Endodermal cell (in vitro differentiated cells): ENCODE measurements around the gene CCDC183. TPM values are rescaled to one million over a fixed set of nuclear protein-coding genes. Genes with fewer than 3 reads are reported as not detected.
"Not testable (repeated sequence)": the region's sequence is repeated elsewhere in the genome, so short reads cannot be mapped to it uniquely, and the experiment has no call there.

Source experiments
- DNase-seq: peaks from one replicate; pipeline ENCODE4 v3.0.0-alpha.2; 2017
- H3K27ac ChIP-seq: 2 replicates; pipeline ENCODE4 v1.5.1; 2013; ENCODE audit warnings: mild to moderate bottlenecking, low read depth, low read length, moderate library complexity
- H3K27me3 ChIP-seq: 2 replicates; pipeline ENCODE4 v1.6.1; 2013; ENCODE audit warnings: mild to moderate bottlenecking, low read length, moderate library complexity; ENCODE audit not compliant: insufficient read depth, control insufficient read depth, poor library complexity, severe bottlenecking
- H3K36me3 ChIP-seq: 2 replicates; pipeline ENCODE4 v1.7.0; 2013; ENCODE audit warnings: mild to moderate bottlenecking, low read length, moderate library complexity; ENCODE audit not compliant: control insufficient read depth, insufficient read depth
- H3K4me1 ChIP-seq: one replicate; pipeline ENCODE4 v1.7.0; 2013; ENCODE audit warnings: low read length; ENCODE audit not compliant: control insufficient read depth, insufficient read depth
- H3K4me3 ChIP-seq: 2 replicates; pipeline ENCODE4 v1.5.1; 2013; ENCODE audit warnings: mild to moderate bottlenecking, low read length, moderate library complexity
- H3K9ac ChIP-seq: 2 replicates; pipeline ENCODE4 v1.6.1; 2013; ENCODE audit warnings: mild to moderate bottlenecking, low read length, moderate library complexity; ENCODE audit not compliant: poor library complexity, severe bottlenecking; ENCODE audit errors: extremely low read depth
- H3K9me3 ChIP-seq: 2 replicates; pipeline ENCODE4 v1.6.1; 2013; ENCODE audit warnings: mild to moderate bottlenecking, low read length, moderate library complexity; ENCODE audit not compliant: control insufficient read depth
- H3K27ac Mint-ChIP-seq: 2 replicates; pipeline ENCODE4 v1.8.0; 2020; ENCODE audit warnings: mixed read lengths
- H3K27me3 Mint-ChIP-seq: 2 replicates; pipeline ENCODE4 v1.8.0; 2021; ENCODE audit warnings: mild to moderate bottlenecking, mixed read lengths; ENCODE audit not compliant: insufficient read depth
- H3K36me3 Mint-ChIP-seq: 2 replicates; pipeline ENCODE4 v1.8.0; 2020; ENCODE audit warnings: low read depth, mixed read lengths
- H3K4me1 Mint-ChIP-seq: 2 replicates; pipeline ENCODE4 v1.8.0; 2020; ENCODE audit warnings: mixed read lengths
- H3K4me3 Mint-ChIP-seq: 2 replicates; pipeline ENCODE4 v1.8.0; 2020; ENCODE audit warnings: mild to moderate bottlenecking, moderate library complexity, mixed read lengths
- H3K9me3 Mint-ChIP-seq: 2 replicates; pipeline ENCODE4 v1.8.0; 2020; ENCODE audit warnings: mild to moderate bottlenecking, mixed read lengths
- CTCF ChIP-seq: fragments of 200-600 bp; sonication (generic); conservative IDR thresholded peaks from 2 replicates; pipeline ENCODE4 v1.5.0; 2021; ENCODE audit warnings: antibody characterized with exemption, mild to moderate bottlenecking
- WGBS, 2 experiments: methylation state at CpG; one replicate each; pipeline versions ENCODE4 v1.1.5 to v1.1.7; 2013; ENCODE audit warnings: missing lambda C conversion rate in 2 of 2, mixed read lengths in 1 of 2; ENCODE audit not compliant: insufficient coverage in 1 of 2, insufficient read length in 1 of 2; 5-methylcytosine and 5-hydroxymethylcytosine counted together
- total RNA-seq, 2 donors: library from RNA; stranded (reverse); fragmentation: NEBNext Ultra II Directional in 1 of 2; extraction: Animal tissue kit (Norgen Biotek cat#: 25700) in 1 of 2; gene quantifications; 2 replicates in 1 of 2; 3 replicates in 1 of 2; pipeline ENCODE4 v1.2.1, GENCODE V29; 2021

CCDC183 gene
- total RNA-seq, 2 donors from 2014 or later = 10.9 to 13.4 TPM

- peaks cover 33% of the 10 kb centered on the region for H3K27me3 Mint-ChIP-seq
- not testable (repeated sequence) for H3K27ac Mint-ChIP-seq, H3K4me3 ChIP-seq, H3K9ac ChIP-seq, H3K36me3 Mint-ChIP-seq, H3K9me3 ChIP-seq, H3K4me3 Mint-ChIP-seq, H3K27ac ChIP-seq, H3K4me1 ChIP-seq, H3K27me3 ChIP-seq, H3K36me3 ChIP-seq
- peak; percentile 84 for TF ChIP-seq CTCF
- 71 to 74% methylated on average over 38 to 99 of the region's 99 CpGs for WGBS, 2 experiments
- H3K4me1 Mint-ChIP-seq = peaks cover 10% of the 10 kb centered on the region
- peaks cover 12% of the 10 kb centered on the region for H3K9me3 Mint-ChIP-seq
- DNase-seq = peak; percentile 83
Observed at GRCh38 chr9:136843801-136844740, 47.9 kb downstream of the CCDC183 start.

DNA sequence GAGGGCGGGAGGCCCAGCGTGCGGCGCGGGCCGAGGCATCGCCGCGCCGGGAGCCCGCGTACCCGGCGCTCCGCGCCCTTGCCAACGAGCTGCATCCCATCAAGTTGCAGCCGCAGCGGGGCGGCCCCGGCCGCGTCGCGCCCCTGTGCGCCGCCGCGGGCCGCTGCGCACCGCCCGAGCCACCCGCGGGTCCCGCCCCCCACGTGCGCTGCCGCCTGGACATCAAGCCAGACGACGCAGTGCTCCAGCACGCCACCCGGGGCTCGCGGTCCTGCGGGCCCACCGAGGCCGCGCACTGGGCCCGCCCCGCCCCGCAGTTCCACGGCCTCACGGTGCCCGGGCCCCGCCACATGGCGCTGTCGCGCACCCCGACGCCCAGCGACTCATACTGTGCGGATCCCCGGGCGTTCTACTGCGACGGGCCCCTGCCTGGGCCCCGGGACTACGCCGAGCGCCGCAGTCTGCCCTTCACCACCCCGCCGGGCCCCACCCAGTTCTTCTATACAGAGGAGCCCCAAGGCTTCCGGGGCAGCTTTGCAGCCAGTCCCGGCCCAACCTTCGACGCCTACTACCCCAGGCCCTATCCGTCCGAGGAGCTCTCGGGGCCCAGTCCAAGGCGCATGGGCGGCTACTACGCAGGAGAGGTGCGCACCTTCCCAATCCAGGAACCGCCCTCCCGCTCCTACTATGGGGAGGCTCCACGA lies 48.8 kb downstream of the CCDC183 start:
- Histone ChIP-seq H3K36me3 (no peaks in the 10 kb centered on the region), H3K27ac (no peak overlapping the region), H3K4me3 (no peak overlapping the region), H3K9me3 (no peaks in the 10 kb centered on the region), H3K27me3 (no peaks in the 10 kb centered on the region), H3K4me1 (peaks cover 7% of the 10 kb centered on the region), H3K9ac (no peak overlapping the region)
- Mint-ChIP-seq H3K4me1 (peaks cover 11% of the 10 kb centered on the region), H3K4me3 (no peak overlapping the region), H3K27me3 (peaks cover 33% of the 10 kb centered on the region), H3K9me3 (peaks cover 12% of the 10 kb centered on the region), H3K27ac (no peak overlapping the region), H3K36me3 (no peaks in the 10 kb centered on the region)
- WGBS, 2 experiments = 90 to 92% methylated on average over 38 to 88 of the region's 88 CpGs
- no peak for DNase-seq
- TF ChIP-seq CTCF = no peak

DNA sequence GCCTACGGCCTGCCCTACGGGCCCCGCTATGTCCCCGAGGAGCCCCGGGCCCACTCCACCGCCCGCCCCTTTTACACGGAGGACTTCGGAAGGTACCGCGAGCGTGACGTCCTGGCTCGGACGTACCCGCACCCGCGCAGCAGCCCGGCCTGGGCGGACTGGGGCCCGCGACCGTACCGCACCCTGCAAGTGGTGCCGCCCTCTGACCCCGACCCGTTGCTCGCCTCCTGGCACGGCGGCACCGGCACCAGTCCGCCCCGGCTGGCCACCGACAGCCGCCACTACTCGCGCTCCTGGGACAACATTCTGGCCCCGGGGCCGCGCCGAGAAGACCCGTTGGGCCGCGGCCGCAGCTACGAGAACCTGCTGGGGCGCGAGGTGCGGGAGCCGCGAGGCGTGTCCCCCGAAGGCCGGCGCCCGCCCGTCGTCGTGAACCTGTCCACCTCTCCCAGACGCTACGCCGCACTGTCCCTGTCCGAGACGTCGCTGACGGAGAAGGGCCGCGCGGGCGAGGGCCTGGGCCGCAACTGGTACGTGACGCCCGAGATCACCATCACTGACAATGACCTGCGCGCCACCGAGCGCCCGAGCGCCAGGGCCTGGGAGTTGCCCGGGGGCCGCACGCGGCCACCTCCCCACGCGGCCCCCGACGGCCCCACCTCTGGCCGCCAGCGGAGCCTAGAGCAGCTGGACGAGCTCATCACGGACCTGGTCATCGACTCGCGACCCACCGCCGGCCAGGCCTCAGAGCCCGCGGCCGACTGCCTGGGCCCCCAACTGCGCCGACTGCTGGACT lies 49.5 kb downstream of the CCDC183 start:
- H3K27ac ChIP-seq = no peak overlapping the region
- Mint-ChIP-seq H3K27ac (no peak overlapping the region), H3K9me3 (peaks cover 12% of the 10 kb centered on the region), H3K27me3 (peaks cover 33% of the 10 kb centered on the region), H3K4me1 (peaks cover 9% of the 10 kb centered on the region), H3K36me3 (no peaks in the 10 kb centered on the region), H3K4me3 (peak overlapping the region; percentile 78)
- TF ChIP-seq CTCF = no peak
- no peak for DNase-seq
- no peak overlapping the region for H3K9ac ChIP-seq
- 97 to 98% methylated on average over 66 to 102 of the region's 102 CpGs for WGBS, 2 experiments
- no peaks in the 10 kb centered on the region for H3K27me3 ChIP-seq
- H3K4me1 ChIP-seq = peaks cover 13% of the 10 kb centered on the region
- H3K36me3 ChIP-seq = peaks cover under 1% of the 10 kb centered on the region
- no peak overlapping the region for H3K4me3 ChIP-seq
- no peaks in the 10 kb centered on the region for H3K9me3 ChIP-seq
